ENCODE data around the gene EID3.
"Not testable (repeated sequence)": the region's sequence is repeated elsewhere in the genome, so short reads cannot be mapped to it uniquely, and the experiment has no call there.

EID3 gene

GRCh38 chr12:104312654-104313053, 9.1 kb downstream of the EID3 start:
- Histone ChIP-seq H3K9ac (ENCODE audit: low read depth, low read length) (no peak overlapping the region), H3K9me3 (ENCODE audit: control insufficient read depth, insufficient read depth, low read length) (no peaks in the 10 kb centered on the region), H3K4me1 (ENCODE audit: insufficient read depth, low read length) (no peaks in the 10 kb centered on the region), H3K36me3 (ENCODE audit: insufficient read depth, low read length) (peaks cover 27% of the 10 kb centered on the region)

GRCh38 chr12:104313568-104314241, 10.2 kb downstream of the EID3 start:
- peaks cover 31% of the 10 kb centered on the region for H3K36me3 ChIP-seq (ENCODE audit: insufficient read depth, low read length)
- H3K9ac ChIP-seq (ENCODE audit: low read depth, low read length), result no peak overlapping the region
- no peaks in the 10 kb centered on the region for H3K9me3 ChIP-seq (ENCODE audit: control insufficient read depth, insufficient read depth, low read length)
- H3K4me1 ChIP-seq (ENCODE audit: insufficient read depth, low read length), result no peaks in the 10 kb centered on the region

- peaks cover 36% of the 10 kb centered on the region for H3K36me3 ChIP-seq (ENCODE audit: insufficient read depth, low read length)
- H3K9ac ChIP-seq (ENCODE audit: low read depth, low read length), result no peak overlapping the region
- H3K4me1 ChIP-seq (ENCODE audit: insufficient read depth, low read length), result no peaks in the 10 kb centered on the region
- H3K9me3 ChIP-seq (ENCODE audit: control insufficient read depth, insufficient read depth, low read length), result no peaks in the 10 kb centered on the region
These were observed 10.7 kb downstream of the EID3 start for GRCh38 chr12:104314242-104314614.

GRCh38 chr12:104315326-104316224, 12.0 kb downstream of the EID3 start:
- Histone ChIP-seq H3K4me1 (ENCODE audit: insufficient read depth, low read length) (no peaks in the 10 kb centered on the region), H3K9me3 (ENCODE audit: control insufficient read depth, insufficient read depth, low read length) (no peaks in the 10 kb centered on the region), H3K36me3 (ENCODE audit: insufficient read depth, low read length) (peaks cover 48% of the 10 kb centered on the region)

GRCh38 chr12:104316936-104317335, 13.4 kb downstream of the EID3 start:
- no peaks in the 10 kb centered on the region for H3K4me1 ChIP-seq (ENCODE audit: insufficient read depth, low read length)
- peaks cover 56% of the 10 kb centered on the region for H3K36me3 ChIP-seq (ENCODE audit: insufficient read depth, low read length)
- no peak overlapping the region for H3K9ac ChIP-seq (ENCODE audit: low read depth, low read length)
- H3K9me3 ChIP-seq (ENCODE audit: control insufficient read depth, insufficient read depth, low read length), result no peaks in the 10 kb centered on the region

More at GRCh38 chr12:104315326-104316224, 12.0 kb downstream of the EID3 start:
- H3K9ac ChIP-seq (ENCODE audit: low read depth, low read length), result no peak overlapping the region

GRCh38 chr12:104317538-104318210, 14.1 kb downstream of the EID3 start:
- no peak overlapping the region for H3K9ac ChIP-seq (ENCODE audit: low read depth, low read length)
- no peaks in the 10 kb centered on the region for H3K4me1 ChIP-seq (ENCODE audit: insufficient read depth, low read length)
- peaks cover 63% of the 10 kb centered on the region for H3K36me3 ChIP-seq (ENCODE audit: insufficient read depth, low read length)
- no peaks in the 10 kb centered on the region for H3K9me3 ChIP-seq (ENCODE audit: control insufficient read depth, insufficient read depth, low read length)

- H3K4me1 ChIP-seq (ENCODE audit: insufficient read depth, low read length), result no peaks in the 10 kb centered on the region
- H3K9me3 ChIP-seq (ENCODE audit: control insufficient read depth, insufficient read depth, low read length), result no peaks in the 10 kb centered on the region
- peaks cover 61% of the 10 kb centered on the region for H3K36me3 ChIP-seq (ENCODE audit: insufficient read depth, low read length)
- no peak overlapping the region for H3K9ac ChIP-seq (ENCODE audit: low read depth, low read length)
These were observed 15.5 kb downstream of the EID3 start for GRCh38 chr12:104319028-104319427.

- peaks cover 60% of the 10 kb centered on the region for H3K36me3 ChIP-seq (ENCODE audit: insufficient read depth, low read length)
- H3K9me3 ChIP-seq (ENCODE audit: control insufficient read depth, insufficient read depth, low read length), result no peaks in the 10 kb centered on the region
- no peaks in the 10 kb centered on the region for H3K4me1 ChIP-seq (ENCODE audit: insufficient read depth, low read length)
- no peak overlapping the region for H3K9ac ChIP-seq (ENCODE audit: low read depth, low read length)
These were observed 16.5 kb downstream of the EID3 start for GRCh38 chr12:104319918-104320626.

- H3K9ac ChIP-seq (ENCODE audit: low read depth, low read length), result no peak overlapping the region
- peaks cover 60% of the 10 kb centered on the region for H3K36me3 ChIP-seq (ENCODE audit: insufficient read depth, low read length)
- H3K9me3 ChIP-seq (ENCODE audit: control insufficient read depth, insufficient read depth, low read length), result no peaks in the 10 kb centered on the region
- no peaks in the 10 kb centered on the region for H3K4me1 ChIP-seq (ENCODE audit: insufficient read depth, low read length)
These were observed 17.1 kb downstream of the EID3 start for GRCh38 chr12:104320627-104321024.

- Histone ChIP-seq H3K9ac (ENCODE audit: low read depth, low read length) (no peak overlapping the region), H3K36me3 (ENCODE audit: insufficient read depth, low read length) (peaks cover 60% of the 10 kb centered on the region), H3K9me3 (ENCODE audit: control insufficient read depth, insufficient read depth, low read length) (no peaks in the 10 kb centered on the region), H3K4me1 (ENCODE audit: insufficient read depth, low read length) (no peaks in the 10 kb centered on the region)
These were observed 18.4 kb downstream of the EID3 start for GRCh38 chr12:104321949-104322348.

GRCh38 chr12:104322533-104322932, 19.0 kb downstream of the EID3 start:
- H3K9ac ChIP-seq (ENCODE audit: low read depth, low read length); H3K4me1 ChIP-seq (ENCODE audit: insufficient read depth, low read length); H3K9me3 ChIP-seq (ENCODE audit: control insufficient read depth, insufficient read depth, low read length): not testable (repeated sequence)
- peaks cover 63% of the 10 kb centered on the region for H3K36me3 ChIP-seq (ENCODE audit: insufficient read depth, low read length)

- Histone ChIP-seq H3K9ac (ENCODE audit: low read depth, low read length) (no peak overlapping the region), H3K36me3 (ENCODE audit: insufficient read depth, low read length) (peaks cover 67% of the 10 kb centered on the region), H3K4me1 (ENCODE audit: insufficient read depth, low read length) (no peaks in the 10 kb centered on the region), H3K9me3 (ENCODE audit: control insufficient read depth, insufficient read depth, low read length) (no peaks in the 10 kb centered on the region)
These were observed 20.4 kb downstream of the EID3 start for GRCh38 chr12:104323899-104324298.

- H3K36me3 ChIP-seq (ENCODE audit: insufficient read depth, low read length), result peaks cover 41% of the 10 kb centered on the region
- not testable (repeated sequence) for H3K4me1 ChIP-seq (ENCODE audit: insufficient read depth, low read length); H3K9ac ChIP-seq (ENCODE audit: low read depth, low read length); H3K9me3 ChIP-seq (ENCODE audit: control insufficient read depth, insufficient read depth, low read length)
These were observed 24.7 kb downstream of the EID3 start for GRCh38 chr12:104328278-104328677.

GRCh38 chr12:104328790-104329189, 25.3 kb downstream of the EID3 start:
- Histone ChIP-seq H3K36me3 (ENCODE audit: insufficient read depth, low read length) (peaks cover 39% of the 10 kb centered on the region), H3K9ac (ENCODE audit: low read depth, low read length) (no peak overlapping the region), H3K9me3 (ENCODE audit: control insufficient read depth, insufficient read depth, low read length) (no peaks in the 10 kb centered on the region), H3K4me1 (ENCODE audit: insufficient read depth, low read length) (no peaks in the 10 kb centered on the region)

All from ES-I3 (cell line).